Panc1 (cell line): Measurements from ENCODE around the gene SPATA32.

Source experiments
- SIN3A ChIP-seq: IDR thresholded peaks from 2 replicates; pipeline ENCODE4 v1.6.1; 2012; ENCODE audit warnings: low read depth, mild to moderate bottlenecking, low read length, moderate library complexity, borderline replicate concordance; ENCODE audit not compliant: insufficient read depth
- TF ChIP-seq, protein P1 (sequence below): fragments of 450-650 bp; IDR thresholded peaks from 2 replicates; pipeline ENCODE4 v1.5.1; 2017; ENCODE audit warnings: mild to moderate bottlenecking
- TF ChIP-seq, protein P2 (sequence below), 2 experiments: IDR thresholded peaks; 2 replicates each; pipeline ENCODE4 v1.6.1; 2011 to 2012; ENCODE audit warnings: low read depth in 2 of 2, control low read depth in 1 of 2, low read length in 1 of 2, mild to moderate bottlenecking in 1 of 2, moderate library complexity in 1 of 2; ENCODE audit not compliant: insufficient read depth in 1 of 2

DNA sequence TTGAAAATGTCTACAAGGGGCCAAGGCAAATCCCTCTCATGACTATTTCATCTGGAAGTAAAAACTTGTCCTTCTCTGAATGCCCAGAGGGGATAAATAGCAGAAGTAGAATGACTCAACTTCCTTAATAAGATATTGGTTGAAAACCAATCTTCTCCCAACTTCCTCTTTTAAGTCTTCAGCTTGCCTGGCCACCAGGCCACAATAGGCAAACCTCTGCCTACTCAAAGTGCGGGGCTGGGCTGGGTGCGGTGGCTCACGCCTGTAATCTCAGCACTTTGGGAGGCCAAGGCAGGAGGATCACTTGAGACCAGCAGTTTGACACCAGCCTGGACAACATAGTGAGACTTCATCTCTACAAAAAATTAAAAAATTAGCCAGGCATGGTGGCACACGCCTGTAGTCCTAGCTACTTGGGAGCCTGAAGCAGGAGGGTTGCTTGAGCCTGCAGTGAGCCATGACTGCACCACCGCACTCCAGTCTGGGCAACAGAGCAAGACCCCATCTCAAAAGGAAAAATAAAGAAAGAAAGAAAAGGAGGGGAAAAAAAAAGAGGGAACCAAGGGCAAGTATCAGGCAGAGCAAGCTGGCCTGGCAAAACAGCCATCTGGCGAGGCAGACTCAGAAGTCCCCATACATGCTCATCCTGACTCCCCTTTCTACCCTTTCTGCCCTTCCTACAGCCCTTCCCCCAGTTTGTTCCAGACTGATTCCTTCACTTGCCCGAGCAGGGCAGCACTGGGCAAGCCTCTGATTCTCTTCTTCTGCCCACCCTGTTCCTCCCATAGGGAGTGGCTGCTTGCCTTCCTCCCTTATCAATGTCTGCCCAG, 34.3 kb upstream of the SPATA32 start:
- TF ChIP-seq, protein P1, sequence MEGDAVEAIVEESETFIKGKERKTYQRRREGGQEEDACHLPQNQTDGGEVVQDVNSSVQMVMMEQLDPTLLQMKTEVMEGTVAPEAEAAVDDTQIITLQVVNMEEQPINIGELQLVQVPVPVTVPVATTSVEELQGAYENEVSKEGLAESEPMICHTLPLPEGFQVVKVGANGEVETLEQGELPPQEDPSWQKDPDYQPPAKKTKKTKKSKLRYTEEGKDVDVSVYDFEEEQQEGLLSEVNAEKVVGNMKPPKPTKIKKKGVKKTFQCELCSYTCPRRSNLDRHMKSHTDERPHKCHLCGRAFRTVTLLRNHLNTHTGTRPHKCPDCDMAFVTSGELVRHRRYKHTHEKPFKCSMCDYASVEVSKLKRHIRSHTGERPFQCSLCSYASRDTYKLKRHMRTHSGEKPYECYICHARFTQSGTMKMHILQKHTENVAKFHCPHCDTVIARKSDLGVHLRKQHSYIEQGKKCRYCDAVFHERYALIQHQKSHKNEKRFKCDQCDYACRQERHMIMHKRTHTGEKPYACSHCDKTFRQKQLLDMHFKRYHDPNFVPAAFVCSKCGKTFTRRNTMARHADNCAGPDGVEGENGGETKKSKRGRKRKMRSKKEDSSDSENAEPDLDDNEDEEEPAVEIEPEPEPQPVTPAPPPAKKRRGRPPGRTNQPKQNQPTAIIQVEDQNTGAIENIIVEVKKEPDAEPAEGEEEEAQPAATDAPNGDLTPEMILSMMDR = no peak
- TF ChIP-seq, protein P2, sequence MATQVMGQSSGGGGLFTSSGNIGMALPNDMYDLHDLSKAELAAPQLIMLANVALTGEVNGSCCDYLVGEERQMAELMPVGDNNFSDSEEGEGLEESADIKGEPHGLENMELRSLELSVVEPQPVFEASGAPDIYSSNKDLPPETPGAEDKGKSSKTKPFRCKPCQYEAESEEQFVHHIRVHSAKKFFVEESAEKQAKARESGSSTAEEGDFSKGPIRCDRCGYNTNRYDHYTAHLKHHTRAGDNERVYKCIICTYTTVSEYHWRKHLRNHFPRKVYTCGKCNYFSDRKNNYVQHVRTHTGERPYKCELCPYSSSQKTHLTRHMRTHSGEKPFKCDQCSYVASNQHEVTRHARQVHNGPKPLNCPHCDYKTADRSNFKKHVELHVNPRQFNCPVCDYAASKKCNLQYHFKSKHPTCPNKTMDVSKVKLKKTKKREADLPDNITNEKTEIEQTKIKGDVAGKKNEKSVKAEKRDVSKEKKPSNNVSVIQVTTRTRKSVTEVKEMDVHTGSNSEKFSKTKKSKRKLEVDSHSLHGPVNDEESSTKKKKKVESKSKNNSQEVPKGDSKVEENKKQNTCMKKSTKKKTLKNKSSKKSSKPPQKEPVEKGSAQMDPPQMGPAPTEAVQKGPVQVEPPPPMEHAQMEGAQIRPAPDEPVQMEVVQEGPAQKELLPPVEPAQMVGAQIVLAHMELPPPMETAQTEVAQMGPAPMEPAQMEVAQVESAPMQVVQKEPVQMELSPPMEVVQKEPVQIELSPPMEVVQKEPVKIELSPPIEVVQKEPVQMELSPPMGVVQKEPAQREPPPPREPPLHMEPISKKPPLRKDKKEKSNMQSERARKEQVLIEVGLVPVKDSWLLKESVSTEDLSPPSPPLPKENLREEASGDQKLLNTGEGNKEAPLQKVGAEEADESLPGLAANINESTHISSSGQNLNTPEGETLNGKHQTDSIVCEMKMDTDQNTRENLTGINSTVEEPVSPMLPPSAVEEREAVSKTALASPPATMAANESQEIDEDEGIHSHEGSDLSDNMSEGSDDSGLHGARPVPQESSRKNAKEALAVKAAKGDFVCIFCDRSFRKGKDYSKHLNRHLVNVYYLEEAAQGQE (IDR thresholded peaks at IDR 0.05; ENCODE audit: insufficient read depth in 1 of 2, low read depth in 2 of 2, low read length in 1 of 2) = no peak
- no peak for TF ChIP-seq SIN3A
